ENCODE results near the gene SPRY2.
A peak's percentile ranks its signal among the peaks of the same experiment; 100 is the strongest.
"Not testable (repeated sequence)": the region's sequence is repeated elsewhere in the genome, so short reads cannot be mapped to it uniquely, and the experiment has no call there.

Gene SPRY2

DNA sequence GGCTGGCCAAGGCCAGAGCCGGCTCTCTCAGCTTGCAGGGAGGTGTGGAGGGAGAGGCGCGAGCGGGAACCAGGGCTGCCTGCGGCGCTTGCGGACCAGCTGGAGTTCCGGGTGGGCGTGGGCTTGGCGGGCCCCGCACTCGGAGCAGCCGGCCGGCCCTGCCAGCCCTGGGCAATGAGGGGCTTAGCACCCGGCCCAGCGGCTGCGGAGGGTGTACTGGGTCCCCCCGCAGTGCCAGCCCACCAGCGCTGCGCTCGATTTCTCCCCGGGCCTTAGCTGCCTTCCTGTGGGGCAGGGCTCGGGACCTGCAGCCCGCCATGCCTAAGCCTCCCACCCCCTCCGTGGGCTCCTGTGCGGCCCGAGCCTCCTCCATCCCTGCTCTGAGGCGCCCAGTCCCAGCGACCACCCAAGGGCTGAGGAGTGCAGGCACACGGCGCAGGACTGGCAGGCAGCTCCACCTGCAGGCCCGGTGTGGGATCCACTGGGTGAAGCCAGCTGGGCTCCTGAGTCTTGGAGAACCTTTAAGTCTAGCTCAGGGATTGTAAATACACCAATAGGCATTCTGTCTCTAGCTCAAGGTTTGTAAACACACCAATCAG is 14.7 kb upstream of the SPRY2 start:
- DNase-seq (ENCODE audit: low spot score): not testable (repeated sequence)

DNA sequence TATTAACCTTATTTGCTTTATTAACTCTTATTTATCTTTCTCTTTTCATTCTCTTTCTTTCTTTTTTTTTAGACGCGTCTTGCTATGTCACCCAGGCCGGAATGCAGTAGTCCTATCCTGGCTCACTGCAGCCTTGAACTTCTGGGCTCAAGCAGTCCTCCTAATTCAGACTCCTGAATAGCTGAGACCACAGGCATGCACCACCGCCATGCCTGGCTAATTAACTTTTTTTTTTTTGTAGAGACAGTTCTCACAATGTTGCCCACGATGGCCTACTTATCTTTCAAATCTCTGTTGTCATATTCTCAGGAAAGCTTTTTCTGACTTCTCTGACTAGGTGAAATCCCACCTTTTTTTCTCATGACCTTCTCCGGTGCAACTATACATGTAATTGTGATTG is 7.8 kb upstream of the SPRY2 start:
- DNase-seq (ENCODE audit: low spot score): no peak
- no peak for FAIRE-seq

More for the DNA sequence above, 14.7 kb upstream of the SPRY2 start:
- not testable (repeated sequence) for FAIRE-seq

DNA sequence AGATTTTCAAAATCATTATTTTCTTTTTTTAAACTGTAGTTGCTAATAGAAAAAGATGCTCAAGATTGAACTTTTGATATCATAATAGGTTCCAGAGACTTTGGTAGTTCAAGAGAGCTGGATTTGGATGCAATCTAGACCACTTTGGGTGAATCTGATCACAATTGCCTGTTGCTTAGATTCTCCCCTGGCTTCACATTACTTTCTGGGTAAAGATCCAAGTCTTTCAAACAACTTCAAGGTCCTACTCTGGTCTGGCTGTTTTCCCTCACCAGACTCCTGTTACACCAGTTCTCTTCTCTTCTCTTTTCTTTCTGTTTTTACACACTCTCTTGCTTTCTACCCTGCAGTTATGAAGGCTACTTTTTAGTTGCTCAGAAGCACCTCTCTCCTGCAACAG is 7.4 kb upstream of the SPRY2 start:
- DNase-seq (ENCODE audit: low spot score) (no peak), FAIRE-seq (no peak)

DNA sequence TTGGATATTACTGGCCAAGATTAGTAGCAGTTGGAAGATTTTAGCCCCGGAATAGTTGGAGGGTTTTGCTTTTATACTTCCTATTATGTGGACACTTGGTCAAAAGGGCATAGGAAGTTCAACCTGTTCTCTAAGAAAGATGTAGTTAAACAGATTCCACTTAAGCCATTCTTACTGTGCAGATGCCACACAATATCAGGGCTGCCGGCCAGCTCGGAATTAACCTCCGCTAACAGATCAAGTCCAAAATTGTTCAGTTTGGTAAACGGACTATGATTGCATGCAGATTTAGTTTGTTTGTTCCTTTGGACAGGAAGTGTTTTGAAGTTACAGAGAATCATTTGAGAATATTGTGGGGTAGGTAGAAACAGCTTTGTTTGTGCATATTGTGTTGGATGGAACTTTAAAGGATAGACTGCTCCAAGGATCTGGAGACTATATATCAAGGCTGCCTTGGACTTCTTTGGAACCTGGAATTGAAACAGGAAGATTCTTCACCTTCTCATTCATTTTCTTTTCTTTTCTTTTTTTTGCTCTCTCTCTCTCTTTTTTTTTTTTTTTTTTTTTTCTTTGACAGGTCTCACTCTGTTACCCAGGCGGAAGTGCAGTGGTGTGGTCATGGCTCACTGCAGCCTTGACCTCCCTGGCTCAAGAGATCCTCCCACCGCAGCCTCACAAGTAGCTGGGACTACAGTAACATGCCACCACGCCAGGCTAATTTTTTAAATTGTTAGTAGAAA is 5.0 kb upstream of the SPRY2 start:
- no peak for FAIRE-seq

DNA sequence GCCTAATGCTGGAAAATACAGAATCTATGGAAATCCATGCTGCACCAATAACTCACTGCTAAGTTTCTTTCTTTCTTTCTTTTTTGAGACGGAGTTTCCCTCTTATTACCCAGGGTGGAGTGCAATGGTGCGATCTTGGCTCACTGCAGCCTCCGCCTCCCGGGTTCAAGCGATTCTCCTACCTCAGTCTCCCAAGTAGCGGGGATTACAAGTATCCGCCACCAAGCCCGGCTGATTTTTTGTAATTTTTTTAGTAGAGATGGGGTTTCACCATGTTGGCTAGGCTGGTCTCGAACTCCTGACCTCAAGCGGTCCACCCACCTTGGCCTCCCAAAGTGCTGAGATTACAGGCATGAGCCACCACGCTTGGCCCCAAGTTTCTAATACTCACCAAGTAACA is 3.1 kb upstream of the SPRY2 start:
- not testable (repeated sequence) for FAIRE-seq; DNase-seq (ENCODE audit: low spot score)

More for the DNA sequence above, 5.0 kb upstream of the SPRY2 start:
- no peak for DNase-seq (ENCODE audit: low spot score)

DNA sequence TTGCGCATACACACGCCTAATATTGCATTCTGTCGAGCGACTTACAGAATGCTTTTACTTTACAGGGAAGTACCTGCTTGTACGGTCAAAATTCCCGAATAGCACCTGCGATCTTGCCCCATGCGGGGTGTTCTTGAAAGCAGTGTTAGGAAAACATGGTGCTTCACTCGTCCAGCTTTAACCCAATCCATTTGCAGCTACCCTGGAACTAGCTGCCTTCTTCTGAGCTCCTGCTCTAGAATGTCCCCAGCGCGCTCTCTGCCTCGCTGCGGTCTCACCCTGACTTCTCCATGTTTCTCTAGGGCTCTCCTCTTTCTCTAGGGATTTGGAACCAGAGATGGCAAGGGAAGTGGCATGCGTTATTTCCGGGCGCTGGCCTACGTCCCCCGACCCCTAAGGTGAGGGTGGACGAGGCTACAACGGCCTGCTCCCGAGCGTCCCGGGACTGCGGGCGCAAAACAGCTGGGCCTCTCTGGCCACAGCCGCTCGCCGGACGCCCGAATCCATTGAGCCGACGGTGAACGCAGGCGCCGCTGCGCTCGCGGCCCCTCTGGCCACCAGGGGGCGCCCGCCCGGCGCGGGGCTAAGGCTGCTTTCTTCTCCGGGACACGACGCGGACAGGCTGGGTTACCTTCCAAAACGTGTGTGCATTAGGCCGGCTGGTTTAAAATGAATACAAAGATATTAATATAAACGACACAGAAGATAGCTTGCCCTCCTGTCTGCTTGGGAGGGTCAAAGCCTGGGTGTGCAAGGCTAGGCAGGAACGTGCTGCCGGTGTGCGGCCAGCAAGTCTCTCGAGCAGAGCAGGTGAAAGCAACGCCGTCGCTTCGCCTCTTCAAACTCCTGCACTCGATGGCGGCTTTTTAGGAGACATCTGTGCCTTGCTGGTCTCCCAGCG is 1.8 kb upstream of the SPRY2 start:
- FAIRE-seq: no peak
- DNase-seq (ENCODE audit: low spot score): peak; percentile 9

DNA sequence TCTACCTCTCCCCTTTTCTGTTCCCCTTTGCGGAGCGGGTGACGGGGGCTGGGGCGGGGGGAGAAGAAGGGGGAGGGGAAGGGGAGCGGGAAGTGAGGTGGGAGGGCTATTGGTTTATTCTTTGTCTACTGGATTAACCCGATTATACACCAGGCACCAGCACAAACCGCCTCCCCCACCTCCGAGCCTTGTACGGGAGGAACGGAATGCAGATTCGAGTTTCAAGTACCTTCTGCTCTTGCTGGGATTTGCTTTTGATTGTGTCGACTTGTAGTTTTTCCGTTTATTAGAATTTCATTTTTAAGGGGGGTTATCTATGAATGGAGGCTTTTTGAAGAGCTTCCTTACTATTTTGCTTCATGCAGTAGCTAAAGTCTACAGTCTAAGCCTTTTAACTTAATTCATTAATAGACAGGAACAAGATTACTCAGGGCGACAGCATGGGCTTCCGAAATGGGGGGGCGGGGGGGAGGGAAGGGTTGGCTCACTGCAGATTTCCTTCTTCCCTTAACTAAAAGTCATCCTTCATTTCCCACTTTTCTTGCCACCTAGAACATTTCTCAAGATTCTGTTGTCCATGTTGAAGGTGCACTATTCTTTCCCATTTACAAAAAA is 937 bp upstream of the SPRY2 start:
- no peak for FAIRE-seq
- DNase-seq (ENCODE audit: low spot score): no peak

DNA sequence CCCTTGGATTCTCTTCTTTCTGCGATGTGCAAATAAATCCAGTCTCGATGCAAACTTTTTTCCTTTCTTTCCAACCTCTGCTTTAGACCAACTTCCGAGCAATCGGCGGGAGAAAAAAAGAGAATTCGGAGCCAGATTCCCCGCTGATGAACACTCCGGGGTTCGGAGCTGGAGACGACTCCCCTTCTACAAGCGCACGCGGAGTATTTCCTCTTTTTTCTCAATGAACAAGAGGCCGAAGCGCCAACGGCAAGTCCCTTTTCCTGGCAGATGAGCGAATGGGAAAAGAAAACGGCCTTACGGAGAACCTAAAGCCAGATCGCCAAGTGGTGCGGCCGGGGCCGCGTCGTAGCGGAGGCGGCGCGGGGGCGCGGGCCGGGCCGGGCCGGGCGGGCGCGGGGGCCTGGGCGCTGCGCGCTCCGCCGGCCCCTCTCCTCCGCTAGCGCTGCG is 250 bp downstream of the SPRY2 start:
- FAIRE-seq (no peak), DNase-seq (ENCODE audit: low spot score) (no peak)

DNA sequence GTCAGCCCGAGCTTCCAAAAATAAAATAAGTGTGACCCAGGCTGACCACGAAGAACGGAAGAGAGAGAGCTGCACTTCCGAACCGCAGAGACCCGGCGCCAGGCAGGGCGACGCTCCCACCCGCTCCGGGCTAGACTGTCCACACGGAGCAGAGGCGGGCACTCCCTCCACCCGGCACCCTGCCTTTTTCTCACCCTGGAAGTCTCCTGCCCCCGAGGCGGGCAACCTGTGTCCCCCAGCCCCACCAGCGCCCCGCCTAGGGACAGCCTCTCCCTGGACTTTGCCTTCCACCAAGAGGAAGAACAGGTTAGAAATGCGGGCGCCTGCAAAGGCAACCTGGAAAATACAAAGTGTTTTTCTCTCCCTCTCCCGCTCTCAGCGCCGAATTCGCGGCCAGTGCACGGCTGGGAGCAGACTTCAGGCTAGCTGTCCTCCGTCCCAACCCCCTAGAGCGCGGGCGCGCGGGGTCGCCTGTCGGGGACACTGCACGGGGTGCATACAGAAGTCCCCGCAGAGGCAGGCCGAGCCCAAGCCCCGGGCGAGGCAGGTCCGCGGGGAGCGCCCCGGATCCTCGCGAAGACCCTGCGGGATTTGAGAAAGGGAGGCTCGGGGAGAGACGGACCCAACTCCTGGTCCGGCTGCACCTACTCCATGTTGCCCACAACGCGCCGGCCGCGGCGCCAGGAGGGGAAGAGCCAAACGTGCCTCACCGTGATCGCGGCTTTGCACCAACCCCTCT is 845 bp downstream of the SPRY2 start:
- DNase-seq (ENCODE audit: low spot score): peak; percentile 18
- FAIRE-seq: no peak

DNA sequence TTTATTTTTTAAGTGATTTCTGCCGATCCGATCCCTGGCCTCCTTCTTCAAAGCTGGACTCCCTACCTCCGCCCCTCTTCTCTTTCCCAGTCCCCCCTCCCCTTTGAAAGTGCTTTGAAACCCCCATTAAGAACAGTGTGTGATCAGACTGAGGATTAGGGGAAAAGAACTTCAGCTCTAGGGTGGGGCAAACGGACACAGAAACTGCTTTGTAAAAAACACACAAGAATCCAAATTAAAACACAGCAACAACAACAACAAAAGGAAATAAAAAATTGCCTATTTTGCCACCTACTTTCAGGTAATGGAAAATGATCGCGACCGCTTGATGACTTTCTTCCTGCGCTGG is 1.4 kb downstream of the SPRY2 start:
- DNase-seq (ENCODE audit: low spot score) (no peak), FAIRE-seq (no peak)

DNA sequence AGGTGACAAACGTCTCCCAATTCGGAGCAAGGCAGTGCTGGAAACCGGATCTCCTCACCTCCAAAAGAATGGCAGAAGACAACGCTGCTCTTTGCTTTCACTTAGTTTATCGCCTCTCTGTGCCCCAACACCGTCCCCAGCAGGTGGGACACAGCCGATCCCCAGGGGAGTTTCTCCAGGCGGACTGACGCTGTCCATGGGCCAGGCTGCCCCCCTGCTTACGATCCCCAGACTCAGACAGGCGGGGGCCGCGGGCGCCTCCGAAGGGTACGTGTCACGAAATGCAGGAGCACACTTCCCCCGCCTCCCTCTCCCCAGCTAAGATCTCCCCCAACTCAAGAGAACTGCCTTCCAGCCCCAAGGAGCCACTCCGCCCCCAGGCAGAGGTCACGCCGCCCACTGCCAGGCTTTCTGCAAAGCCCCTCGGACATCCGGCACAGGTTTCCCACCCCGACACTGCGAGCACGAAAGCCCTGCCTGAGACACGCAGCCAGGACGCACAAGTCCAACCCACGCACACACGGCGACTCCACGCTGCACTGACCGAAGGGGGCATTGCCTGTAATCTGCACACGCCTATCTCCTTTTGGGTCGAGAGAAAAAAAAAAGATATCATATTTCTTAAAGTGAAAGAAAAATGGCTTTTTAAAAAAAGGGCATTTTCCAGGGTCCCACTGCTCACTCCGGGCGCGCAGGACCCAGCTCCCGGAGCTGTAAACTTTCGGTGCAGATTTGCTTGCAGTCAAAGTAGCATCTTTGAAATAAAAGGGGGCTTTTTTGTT is 2.0 kb downstream of the SPRY2 start:
- peak; percentile 19 for DNase-seq (ENCODE audit: low spot score)
- FAIRE-seq: no peak

DNA sequence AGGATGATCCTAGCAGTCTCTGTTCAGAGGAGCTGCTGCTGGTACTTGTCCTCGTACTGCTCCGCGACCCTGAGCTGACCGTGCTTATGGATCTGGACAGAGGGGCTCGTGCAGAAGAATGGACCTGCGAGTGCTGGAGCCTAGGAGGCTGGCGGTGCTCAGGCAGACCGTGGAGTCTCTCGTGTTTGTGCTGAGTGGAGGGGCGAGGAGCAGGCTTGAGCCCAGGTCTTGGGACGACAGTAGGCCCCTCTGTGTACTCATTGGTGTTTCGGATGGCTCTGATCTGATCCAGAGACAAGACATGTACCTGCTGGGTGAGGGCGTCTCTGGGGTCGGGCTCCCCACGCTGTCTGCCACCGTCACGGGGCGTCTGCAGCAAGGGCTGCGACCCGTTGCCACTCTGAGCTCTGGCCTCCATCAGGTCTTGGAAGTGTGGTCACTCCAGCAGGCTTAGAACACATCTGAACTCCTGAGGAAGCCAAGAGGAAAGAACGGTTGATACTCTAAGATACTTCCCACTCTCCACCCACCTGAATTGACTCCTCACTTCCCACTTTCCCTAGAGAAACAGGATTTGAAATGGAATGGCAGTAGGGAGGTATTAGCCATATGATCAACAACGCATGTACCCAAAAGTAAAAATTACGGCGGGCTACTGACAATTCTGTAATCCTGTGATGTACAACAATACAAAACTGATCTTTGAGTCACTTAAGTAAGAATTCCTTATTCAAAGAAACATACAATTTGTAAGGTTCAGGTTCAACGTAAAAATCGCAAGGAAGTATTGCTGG is 3.4 kb downstream of the SPRY2 start:
- FAIRE-seq: no peak

DNA sequence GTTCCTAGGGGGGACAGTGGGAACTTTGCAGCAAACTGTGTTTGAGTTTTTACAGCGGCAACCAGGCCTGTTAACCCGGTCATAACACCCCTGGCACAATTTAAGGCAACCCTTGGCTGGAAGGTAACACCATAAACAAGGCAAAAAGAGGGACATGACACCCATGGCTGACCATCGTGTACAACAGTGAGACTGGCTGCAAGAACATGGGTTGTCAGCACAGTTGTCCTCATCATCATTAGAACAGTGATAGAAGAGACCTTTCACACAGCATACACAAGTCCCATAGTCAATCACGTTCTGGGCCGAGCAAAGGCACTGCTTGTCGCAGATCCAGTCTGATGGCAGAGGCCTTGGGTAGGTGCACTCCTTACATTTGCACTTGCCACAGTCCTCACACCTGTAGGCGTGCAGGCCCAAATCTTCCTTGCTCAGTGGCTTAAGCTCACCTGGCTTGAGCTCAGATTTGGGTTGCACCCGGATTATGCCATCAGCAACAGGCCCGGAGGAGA is 4.1 kb downstream of the SPRY2 start:
- FAIRE-seq (no peak), DNase-seq (ENCODE audit: low spot score) (no peak)

More for the DNA sequence above, 3.4 kb downstream of the SPRY2 start:
- DNase-seq (ENCODE audit: low spot score): no peak

DNA sequence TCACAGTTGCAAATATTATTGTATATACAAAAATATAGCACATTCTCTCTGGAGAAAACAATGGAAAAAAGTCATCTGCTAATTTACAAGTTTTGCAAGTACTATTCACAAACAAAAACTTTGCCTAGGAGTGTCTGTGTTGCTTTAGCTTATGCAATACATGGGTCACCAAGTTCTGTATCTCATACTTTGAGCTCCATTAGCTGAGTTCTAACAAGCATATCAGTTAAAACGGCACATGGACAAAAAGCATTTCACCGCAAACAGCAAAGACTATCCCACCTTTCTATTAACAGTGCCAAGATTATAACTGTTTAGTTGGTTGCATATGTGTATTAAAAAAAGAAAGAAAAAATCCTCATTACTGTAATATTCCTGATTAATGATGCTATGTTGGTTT is 4.6 kb downstream of the SPRY2 start:
- FAIRE-seq (no peak), DNase-seq (ENCODE audit: low spot score) (no peak)

DNA sequence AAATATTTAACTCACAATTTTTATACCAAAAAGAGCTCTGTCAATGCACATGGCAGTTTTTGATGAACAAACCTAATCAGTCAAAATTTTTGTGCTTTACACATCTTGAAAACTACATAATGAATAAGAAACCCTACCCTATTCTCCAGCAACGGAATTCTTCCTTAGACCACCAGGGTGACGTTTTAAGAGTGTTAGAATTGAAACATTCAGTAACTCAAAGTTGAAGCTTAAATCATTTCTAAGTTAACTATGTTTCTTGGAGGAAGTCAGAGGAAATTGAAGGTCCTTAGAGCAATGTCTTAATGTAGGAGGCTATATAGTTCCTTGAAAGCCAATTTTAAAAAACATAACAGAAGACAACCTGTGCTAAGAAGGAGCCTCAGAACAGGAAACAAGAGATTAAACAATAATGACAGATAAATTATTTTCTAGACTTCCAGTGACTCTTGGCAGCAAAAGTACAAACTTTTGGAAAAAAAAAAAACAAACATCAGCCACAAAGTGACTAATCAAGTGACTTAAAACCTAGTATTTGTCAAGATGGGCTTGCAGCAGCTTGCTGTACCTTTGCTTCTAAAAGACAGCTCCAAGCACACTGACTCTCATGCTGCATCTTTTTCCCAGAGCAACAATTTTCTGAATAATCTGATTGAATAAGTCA is 6.2 kb downstream of the SPRY2 start:
- no peak for FAIRE-seq
- DNase-seq (ENCODE audit: low spot score): no peak

DNA sequence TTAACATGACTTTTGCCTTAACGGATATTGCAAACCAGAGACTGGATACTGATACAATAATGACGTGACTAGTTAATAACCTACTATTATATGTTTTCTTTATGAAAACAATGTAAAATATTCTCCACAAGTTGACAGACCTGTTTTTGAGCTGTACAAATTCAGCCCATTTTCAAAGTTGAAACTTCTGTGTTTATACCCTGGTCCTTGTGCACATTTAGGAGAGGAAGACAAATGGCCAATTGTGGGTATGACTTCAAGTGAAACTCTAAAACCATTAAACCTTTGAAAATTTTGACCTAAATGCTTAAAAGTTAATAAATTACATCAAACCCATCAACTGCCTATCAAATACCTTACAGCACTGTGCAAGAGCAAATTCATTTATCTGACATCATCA is 8.9 kb downstream of the SPRY2 start:
- FAIRE-seq (no peak), DNase-seq (ENCODE audit: low spot score) (no peak)

DNA sequence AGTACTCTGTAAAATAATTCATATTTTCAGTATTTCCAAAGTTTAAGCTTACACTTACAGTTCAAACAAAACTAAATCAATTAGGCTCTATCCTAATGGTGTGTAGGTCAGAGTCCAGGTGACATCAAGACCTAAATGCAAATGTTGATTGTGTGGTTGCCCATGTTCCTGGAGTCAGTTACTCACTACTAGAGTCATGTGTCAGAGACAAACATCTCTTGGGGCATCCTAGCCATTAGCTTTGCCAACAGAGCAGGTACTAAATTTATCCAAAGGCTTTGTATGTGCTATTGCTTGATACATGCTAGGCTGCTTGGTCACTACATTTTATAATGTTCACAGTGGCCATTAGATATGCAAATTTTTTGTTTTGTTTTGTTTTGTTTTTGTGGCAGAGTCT is 11.7 kb downstream of the SPRY2 start:
- FAIRE-seq (no peak), DNase-seq (ENCODE audit: low spot score) (no peak)

DNA sequence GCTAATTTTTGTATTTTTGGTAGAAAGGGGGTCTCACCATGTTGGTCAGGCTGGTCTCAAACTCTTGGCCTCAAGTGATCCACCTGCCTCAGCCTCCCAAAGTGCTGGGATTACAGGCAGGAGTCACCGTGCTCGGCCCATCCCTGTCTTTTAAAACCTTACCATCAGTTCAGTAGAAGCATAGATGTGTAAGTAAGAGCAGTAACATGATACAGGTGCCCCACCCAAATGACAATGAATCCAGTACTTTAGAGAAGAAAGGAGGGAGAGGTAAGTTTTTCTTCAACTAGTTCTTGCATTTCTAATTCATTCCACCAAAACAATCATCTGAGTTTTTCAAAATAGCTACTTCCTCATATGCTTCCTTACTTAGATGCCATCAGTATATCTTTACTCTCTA is 21.9 kb downstream of the SPRY2 start:
- DNase-seq (ENCODE audit: low spot score) (no peak), FAIRE-seq (no peak)

Measured in RCC 7860 (cell line).